Smooth muscle cell (in vitro differentiated cells): ENCODE measurements around the gene PEX13. TPM values are rescaled to one million over a fixed set of nuclear protein-coding genes. Genes with fewer than 3 reads are reported as not detected.

Experiments used
- DNase-seq: peaks from one replicate; lab custom pipeline; 2025; ENCODE audit not compliant: unreplicated experiment; lab: John Stamatoyannopoulos, UW
- H2AFZ ChIP-seq: fragments of 200-600 bp; sonication (generic); 2 replicates; pipeline ENCODE4 v1.6.0; 2016; ENCODE audit warnings: antibody characterized with exemption, low read depth, mild to moderate bottlenecking
- H3F3A ChIP-seq: fragments of 200-600 bp; sonication (generic); 2 replicates; pipeline ENCODE4 v1.6.0; 2017; ENCODE audit warnings: antibody characterized with exemption, low read depth
- H3K27ac ChIP-seq: fragments of 200-600 bp; sonication (generic); 2 replicates; pipeline ENCODE4 v1.5.1; 2016; ENCODE audit warnings: low read depth, mild to moderate bottlenecking
- H3K27me3 ChIP-seq: fragments of 200-600 bp; sonication (generic); 2 replicates; pipeline ENCODE4 v1.6.1; 2016; ENCODE audit warnings: low read depth, mild to moderate bottlenecking
- H3K36me3 ChIP-seq: fragments of 200-600 bp; sonication (generic); 2 replicates; pipeline ENCODE4 v1.5.1; 2016; ENCODE audit warnings: low read depth
- H3K4me1 ChIP-seq: fragments of 200-600 bp; sonication (generic); 2 replicates; pipeline ENCODE4 v1.5.1; 2016; ENCODE audit warnings: low read depth
- H3K4me2 ChIP-seq: fragments of 200-600 bp; sonication (generic); 2 replicates; pipeline ENCODE4 v1.6.0; 2016; ENCODE audit warnings: mild to moderate bottlenecking
- H3K4me3 ChIP-seq: fragments of 200-600 bp; sonication (generic); 2 replicates; pipeline ENCODE4 v1.5.1; 2016; ENCODE audit warnings: mild to moderate bottlenecking
- H3K79me2 ChIP-seq: fragments of 200-600 bp; sonication (generic); 2 replicates; pipeline ENCODE4 v1.6.0; 2016; ENCODE audit warnings: low read depth, mild to moderate bottlenecking
- H3K9ac ChIP-seq: fragments of 200-600 bp; sonication (generic); 2 replicates; pipeline ENCODE4 v1.6.0; 2016; ENCODE audit warnings: low read depth
- H3K9me3 ChIP-seq: fragments of 200-600 bp; sonication (generic); replicated peaks from 2 replicates; pipeline ENCODE4 v1.5.1; 2016; ENCODE audit warnings: low read depth
- H4K20me1 ChIP-seq: fragments of 200-600 bp; sonication (generic); 2 replicates; pipeline ENCODE4 v1.6.0; 2016; ENCODE audit warnings: low read depth
- CTCF ChIP-seq: fragments of 200-600 bp; sonication (generic); IDR thresholded peaks from 2 replicates; pipeline ENCODE4 v1.5.1; 2017; ENCODE audit warnings: borderline replicate concordance, mild to moderate bottlenecking, antibody characterized with exemption; ENCODE audit not compliant: insufficient read depth, poor library complexity, severe bottlenecking
- WGBS: methylation state at CpG from one replicate; pipeline ENCODE4 v1.1.7; 2016; ENCODE audit warnings: low lambda C conversion rate; 5-methylcytosine and 5-hydroxymethylcytosine counted together
- polyA plus RNA-seq: library from polyadenylated mRNA; unstranded; fragments of >200 nt; fragmentation: Nextera tagmentation; extraction: Ambion mirVana; gene quantifications from 2 replicates; pipeline ENCODE4 v1.2.1, GENCODE V29; 2016
- total RNA-seq: library from RNA; depleted of rRNA; stranded (reverse); fragments of >200 nt; gene quantifications from 2 replicates; pipeline ENCODE4 v1.2.3, GENCODE V29; 2014

PEX13 gene
- total and polyA plus RNA-seq, 2 experiments from 2014 or later, result 14.1 to 46.0 TPM

DNA sequence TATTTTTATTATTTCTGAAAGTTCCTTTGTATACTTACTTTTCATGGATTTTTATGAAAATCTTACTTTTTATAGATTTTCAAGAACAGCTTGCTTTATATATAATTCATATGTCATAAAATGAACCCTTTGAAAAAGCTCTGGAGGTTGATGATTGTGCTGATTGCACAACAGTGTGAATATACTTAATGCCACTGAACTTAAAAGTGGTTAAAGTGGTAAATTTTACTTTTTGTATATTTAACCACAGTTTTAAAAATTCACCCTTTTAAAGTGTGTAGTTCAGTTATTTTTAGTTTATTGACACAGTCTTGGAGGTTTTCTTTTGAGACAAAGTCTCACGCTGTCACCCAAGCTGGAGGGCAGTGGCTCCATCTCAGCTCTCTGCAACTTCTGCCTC, 56.6 kb downstream of the PEX13 start:
- Histone ChIP-seq H3K9ac (no peak overlapping the region), H3K36me3 (peaks cover 34% of the 10 kb centered on the region), H3K79me2 (peaks cover 11% of the 10 kb centered on the region), H2AFZ (no peak overlapping the region), H3K27me3 (no peaks in the 10 kb centered on the region), H3K4me2 (no peak overlapping the region), H3K4me3 (no peak overlapping the region), H3K9me3 (no peaks in the 10 kb centered on the region), H4K20me1 (no peaks in the 10 kb centered on the region), H3F3A (no peaks in the 10 kb centered on the region), H3K27ac (no peak overlapping the region), H3K4me1 (no peaks in the 10 kb centered on the region)
- TF ChIP-seq CTCF, result no peak
- DNase-seq, result no peak
- WGBS, result 100% methylated on average over 1 of the region's 1 CpG

DNA sequence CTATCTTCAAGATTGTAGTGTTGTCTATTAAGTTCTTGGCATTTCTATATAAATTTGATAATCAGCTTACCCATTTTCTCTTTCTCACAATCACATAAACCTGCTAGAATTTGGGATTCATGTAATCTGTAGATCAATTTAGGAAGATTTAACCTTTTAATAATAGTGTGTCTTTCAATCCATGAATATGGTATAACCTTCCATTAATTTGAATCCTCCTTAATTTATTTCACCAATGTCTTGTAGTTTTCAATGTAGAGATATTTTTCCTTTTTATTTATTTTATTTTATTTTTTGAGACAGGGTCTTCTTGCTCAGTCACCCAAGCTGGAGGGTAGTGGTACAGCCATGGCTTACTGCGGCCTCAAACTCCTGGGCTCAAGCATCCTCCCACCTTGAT, 68.4 kb downstream of the PEX13 start:
- Histone ChIP-seq H3F3A (no peaks in the 10 kb centered on the region), H3K9me3 (no peaks in the 10 kb centered on the region), H3K27ac (no peak overlapping the region), H3K9ac (no peak overlapping the region), H2AFZ (no peak overlapping the region), H3K4me1 (no peaks in the 10 kb centered on the region), H3K79me2 (no peaks in the 10 kb centered on the region), H3K36me3 (peaks cover 22% of the 10 kb centered on the region), H4K20me1 (no peaks in the 10 kb centered on the region), H3K4me2 (no peak overlapping the region), H3K27me3 (no peaks in the 10 kb centered on the region), H3K4me3 (no peak overlapping the region)
- no peak for DNase-seq
- WGBS, result 97% methylated on average over 1 of the region's 1 CpG
- no peak for TF ChIP-seq CTCF

- H3F3A ChIP-seq, result no peaks in the 10 kb centered on the region
- H3K27ac ChIP-seq, result no peak overlapping the region
- H3K4me2 ChIP-seq, result no peak overlapping the region
- no peak for DNase-seq
- no peaks in the 10 kb centered on the region for H4K20me1 ChIP-seq
- H3K79me2 ChIP-seq, result no peaks in the 10 kb centered on the region
- H3K9ac ChIP-seq, result no peak overlapping the region
- H3K36me3 ChIP-seq, result peaks cover 22% of the 10 kb centered on the region
- no peaks in the 10 kb centered on the region for H3K4me1 ChIP-seq
- TF ChIP-seq CTCF, result no peak
- H3K27me3 ChIP-seq, result no peaks in the 10 kb centered on the region
- no peaks in the 10 kb centered on the region for H3K9me3 ChIP-seq
- no peak overlapping the region for H3K4me3 ChIP-seq
- no peak overlapping the region for H2AFZ ChIP-seq
Observed at GRCh38 chr2:61089797-61090196, 72.3 kb downstream of the PEX13 start.

DNA sequence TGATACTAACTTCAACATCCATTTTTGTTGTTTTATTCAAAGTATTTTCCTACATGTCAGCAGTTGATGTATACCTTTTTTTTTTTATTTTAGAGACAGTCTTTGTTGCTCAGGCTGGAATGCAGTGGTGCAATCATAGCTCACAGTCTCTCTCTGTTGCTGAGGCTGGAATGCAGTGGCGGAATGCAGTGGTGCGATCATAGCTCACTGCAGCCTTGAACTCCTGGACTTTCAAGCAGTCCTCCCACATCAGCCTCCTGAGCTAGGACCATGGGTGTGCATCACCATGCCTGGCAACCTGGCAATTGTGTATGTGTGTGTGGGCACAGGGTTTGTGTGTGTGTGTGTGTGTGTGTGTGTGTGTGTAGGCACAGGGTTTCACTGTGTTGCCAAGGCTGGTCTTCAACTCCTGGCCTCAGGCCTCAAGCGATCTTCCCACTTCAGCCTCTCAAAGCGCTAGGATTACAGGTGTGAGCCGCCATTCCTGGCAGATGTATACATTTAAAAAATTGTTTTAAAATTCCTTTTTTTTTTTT, 72.9 kb downstream of the PEX13 start:
- no peak overlapping the region for H3K4me3 ChIP-seq
- no peaks in the 10 kb centered on the region for H4K20me1 ChIP-seq
- H2AFZ ChIP-seq, result no peak overlapping the region
- WGBS, result 96% methylated on average over 5 of the region's 5 CpGs
- H3K4me1 ChIP-seq, result no peaks in the 10 kb centered on the region
- TF ChIP-seq CTCF, result no peak
- no peak overlapping the region for H3K27ac ChIP-seq
- no peak overlapping the region for H3K9ac ChIP-seq
- H3K79me2 ChIP-seq, result no peaks in the 10 kb centered on the region
- H3K36me3 ChIP-seq, result peaks cover 16% of the 10 kb centered on the region
- no peak overlapping the region for H3K4me2 ChIP-seq
- no peak for DNase-seq
- no peaks in the 10 kb centered on the region for H3K9me3 ChIP-seq
- no peaks in the 10 kb centered on the region for H3F3A ChIP-seq
- H3K27me3 ChIP-seq, result no peaks in the 10 kb centered on the region
